Adrenal gland (tissue), 5 donors: ENCODE data around the gene NME1.

Experiments used
- POLR2A ChIP-seq, 2 donors: fragments of 450-650 bp; IDR thresholded peaks; one replicate each; pipeline ENCODE4 v1.6.1; 2017; ENCODE audit warnings: antibody characterized with exemption in 2 of 2, mild to moderate bottlenecking in 2 of 2, moderate library complexity in 1 of 2
- TF ChIP-seq, protein P1 (sequence below), 6 experiments: fragments of 450-650 bp in 4 of 6; fragments of 200-600 bp in 2 of 6; sonication (generic) in 1 of 6; IDR thresholded peaks; 1 replicate in 5 of 6; 2 replicates in 1 of 6; pipeline versions ENCODE4 v1.5.1 to v1.8.0; 2016 to 2021; ENCODE audit warnings: antibody characterized with exemption in 6 of 6, mild to moderate bottlenecking in 2 of 6, moderate library complexity in 1 of 6
- donor health status: DM: no; HTN: no; CAD: no.

DNA sequence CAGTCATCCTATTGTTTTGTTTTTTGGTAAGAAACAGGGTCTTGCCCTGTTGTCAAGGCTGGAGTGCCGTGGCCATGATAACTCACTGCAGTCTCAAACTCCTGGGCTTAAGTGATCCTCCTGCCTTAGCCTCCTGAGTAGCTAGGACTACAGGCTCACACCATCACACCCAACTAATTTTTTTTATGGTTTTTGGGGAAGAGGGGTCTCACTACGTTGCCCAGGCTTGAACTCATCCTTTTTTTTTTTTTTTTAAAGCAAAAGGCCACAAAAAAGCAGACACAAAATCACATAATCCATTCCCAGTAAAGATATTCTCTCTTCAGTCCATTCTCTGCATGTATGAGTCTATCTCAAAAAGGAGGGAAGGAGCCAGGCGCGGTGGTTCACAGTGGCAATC, 38.2 kb upstream of the NME1 start:
- TF ChIP-seq, protein P1, sequence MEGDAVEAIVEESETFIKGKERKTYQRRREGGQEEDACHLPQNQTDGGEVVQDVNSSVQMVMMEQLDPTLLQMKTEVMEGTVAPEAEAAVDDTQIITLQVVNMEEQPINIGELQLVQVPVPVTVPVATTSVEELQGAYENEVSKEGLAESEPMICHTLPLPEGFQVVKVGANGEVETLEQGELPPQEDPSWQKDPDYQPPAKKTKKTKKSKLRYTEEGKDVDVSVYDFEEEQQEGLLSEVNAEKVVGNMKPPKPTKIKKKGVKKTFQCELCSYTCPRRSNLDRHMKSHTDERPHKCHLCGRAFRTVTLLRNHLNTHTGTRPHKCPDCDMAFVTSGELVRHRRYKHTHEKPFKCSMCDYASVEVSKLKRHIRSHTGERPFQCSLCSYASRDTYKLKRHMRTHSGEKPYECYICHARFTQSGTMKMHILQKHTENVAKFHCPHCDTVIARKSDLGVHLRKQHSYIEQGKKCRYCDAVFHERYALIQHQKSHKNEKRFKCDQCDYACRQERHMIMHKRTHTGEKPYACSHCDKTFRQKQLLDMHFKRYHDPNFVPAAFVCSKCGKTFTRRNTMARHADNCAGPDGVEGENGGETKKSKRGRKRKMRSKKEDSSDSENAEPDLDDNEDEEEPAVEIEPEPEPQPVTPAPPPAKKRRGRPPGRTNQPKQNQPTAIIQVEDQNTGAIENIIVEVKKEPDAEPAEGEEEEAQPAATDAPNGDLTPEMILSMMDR (IDR thresholded peaks at IDR 0.05): no peak
- no peak for TF ChIP-seq POLR2A (IDR thresholded peaks at IDR 0.05)
